HG02870 (cell line): Measurements from ENCODE around the gene CORIN.
A peak's percentile ranks its signal among the peaks of the same experiment; 100 is the strongest.

Source experiments
- ATAC-seq: cut with Tn5 transposase; IDR thresholded peaks from one replicate; pipeline ENCODE4 v1.9.1; 2021; ENCODE audit warnings: mild to moderate bottlenecking, moderate library complexity; ENCODE audit not compliant: unreplicated experiment

The CORIN gene

DNA sequence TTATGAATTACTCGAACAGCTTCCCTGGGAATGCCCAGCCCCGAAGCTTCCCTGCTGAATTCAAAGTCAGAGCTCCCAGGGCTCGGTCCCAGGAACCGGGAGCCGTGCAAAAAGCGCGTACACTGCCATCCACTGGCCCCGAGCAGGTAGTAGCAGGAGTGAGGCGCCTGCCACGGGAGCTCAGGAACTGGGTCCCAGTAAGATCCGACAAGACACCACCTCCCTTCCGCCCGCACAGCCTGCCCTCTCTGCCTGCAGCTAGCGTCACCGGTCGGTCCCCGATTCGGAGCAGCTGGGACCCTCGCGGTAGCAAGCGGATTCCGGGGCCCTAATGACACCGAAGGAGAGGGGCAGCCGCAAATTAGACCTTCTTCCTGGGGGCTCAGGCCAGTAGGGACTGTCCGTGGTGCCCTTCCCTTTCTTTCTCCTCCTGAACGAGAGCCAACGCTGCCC, 1.2 kb downstream of the CORIN start:
- ATAC-seq = peak; percentile 58

DNA sequence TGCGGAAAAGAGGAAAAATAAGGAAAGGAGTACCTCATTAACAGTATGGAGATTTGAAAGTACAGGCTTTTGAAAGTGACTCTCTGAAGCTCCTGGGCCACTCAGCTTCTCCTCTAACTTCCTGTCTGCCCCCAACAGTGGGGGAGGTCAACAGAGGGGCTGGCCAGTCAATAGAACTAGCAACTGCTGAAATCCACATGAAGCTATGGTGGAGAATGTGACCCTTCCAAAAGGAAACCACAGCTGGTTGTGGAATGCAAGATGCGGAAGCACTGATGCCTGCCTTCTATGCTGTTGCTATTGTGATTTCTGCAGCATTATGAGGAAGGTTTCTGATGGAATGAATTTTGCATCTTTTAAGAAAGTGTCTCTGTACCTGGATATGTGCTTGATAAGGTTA, 2.4 kb downstream of the CORIN start:
- no peak for ATAC-seq

DNA sequence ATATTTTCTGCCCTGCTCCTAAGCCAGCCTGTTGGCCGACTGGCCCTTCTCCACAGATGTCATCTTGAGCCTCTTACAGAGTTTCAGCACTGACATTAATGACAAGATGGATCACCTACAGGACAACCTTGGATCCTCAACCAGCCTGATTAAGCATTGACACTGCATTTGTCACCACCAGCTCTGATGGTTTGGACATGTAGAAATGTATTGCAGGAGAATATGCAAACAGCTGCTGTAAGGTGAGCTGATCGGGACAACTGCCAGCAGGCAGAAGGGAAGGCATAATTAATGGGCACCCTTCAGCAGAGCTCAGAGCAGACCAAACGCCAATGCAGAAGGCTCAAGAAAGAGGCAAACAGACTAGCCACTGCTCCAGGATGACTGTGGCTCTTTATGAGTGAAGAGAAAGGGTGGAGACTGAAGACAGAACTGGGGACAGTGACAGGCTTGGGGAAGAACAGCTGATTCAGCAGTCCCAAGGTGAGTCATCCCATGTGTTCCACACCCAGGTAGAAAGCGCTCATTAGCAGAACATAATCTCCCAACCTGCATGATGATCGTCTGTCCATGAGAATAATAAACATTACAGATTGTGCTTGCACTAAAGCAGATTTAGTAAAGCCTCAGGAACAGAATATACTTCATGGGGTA, 6.7 kb downstream of the CORIN start:
- no peak for ATAC-seq

- ATAC-seq = no peak
Measured at GRCh38 chr4:47830265-47831025, 7.4 kb downstream of the CORIN start.

GRCh38 chr4:47829438-47829837, 8.4 kb downstream of the CORIN start:
- ATAC-seq = no peak

GRCh38 chr4:47827343-47828047, 10.4 kb downstream of the CORIN start:
- no peak for ATAC-seq

- ATAC-seq = no peak
Measured at GRCh38 chr4:47824840-47825239, 13.0 kb downstream of the CORIN start.

DNA sequence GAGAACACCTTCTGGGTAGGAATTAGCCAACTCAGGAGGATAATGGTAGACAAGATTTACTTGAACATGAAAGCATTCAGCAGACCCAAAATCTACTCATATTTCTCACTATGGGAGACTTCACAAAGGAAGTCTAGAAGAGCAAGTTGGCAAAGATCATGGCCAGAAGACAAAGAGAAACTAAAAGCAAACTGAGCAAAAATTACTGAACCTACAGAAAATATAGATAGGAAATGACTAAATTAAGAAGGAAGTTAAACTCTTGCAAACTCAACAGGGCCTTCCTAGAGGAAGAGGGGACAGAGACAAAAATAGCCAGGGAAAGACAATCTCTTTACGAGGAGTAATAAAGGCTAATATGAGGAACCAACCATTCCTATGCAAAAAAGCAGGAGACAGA, 18.7 kb downstream of the CORIN start:
- no peak for ATAC-seq

DNA sequence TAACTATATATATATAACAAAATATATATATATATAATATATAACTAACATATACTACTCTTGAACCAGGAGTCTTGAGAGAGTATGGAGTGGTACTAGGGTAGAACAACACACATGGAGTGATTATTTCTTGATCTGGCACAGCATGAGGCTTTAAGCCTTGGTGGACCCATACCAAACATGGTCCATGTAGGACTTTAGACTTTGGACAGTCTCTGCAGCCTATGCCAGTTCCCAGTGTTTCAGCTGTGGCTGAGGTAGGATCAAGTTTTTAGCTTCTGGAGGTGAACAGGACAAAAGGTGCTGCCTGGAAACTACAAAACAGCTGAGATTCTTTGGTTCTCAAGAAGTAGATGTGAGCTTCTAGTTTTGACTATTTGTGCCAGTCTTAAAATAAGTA, 20.6 kb downstream of the CORIN start:
- ATAC-seq = no peak

- ATAC-seq = no peak
Measured at GRCh38 chr4:47816748-47817147, 21.1 kb downstream of the CORIN start.

- ATAC-seq = no peak
Measured at GRCh38 chr4:47814618-47815295, 23.1 kb downstream of the CORIN start.

DNA sequence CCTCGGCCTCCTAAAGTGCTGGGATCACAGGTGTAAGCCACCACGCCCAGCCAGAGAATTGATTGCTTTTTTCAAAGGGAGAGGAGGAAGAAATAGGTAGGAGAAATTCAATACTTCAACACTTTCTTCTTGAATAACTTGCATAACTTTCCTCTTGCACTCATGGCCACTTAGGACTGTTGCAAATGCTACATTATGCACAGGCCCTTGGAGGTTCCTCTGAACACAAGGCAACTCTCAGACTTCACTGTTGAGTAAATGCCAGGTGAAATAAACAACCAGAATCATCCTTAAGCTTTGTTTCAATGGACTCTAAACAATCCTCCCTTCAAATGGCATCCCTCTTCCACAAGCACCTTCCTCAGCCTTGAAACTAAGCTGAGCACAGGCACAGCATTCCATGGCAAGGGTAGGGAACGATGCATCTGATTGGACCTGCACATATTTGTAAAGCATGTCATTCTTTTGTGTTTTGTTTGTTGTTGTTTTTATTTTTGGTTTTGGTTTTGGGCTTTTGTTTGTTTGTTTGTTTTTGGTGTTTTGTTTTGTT, 28.1 kb downstream of the CORIN start:
- ATAC-seq = no peak

DNA sequence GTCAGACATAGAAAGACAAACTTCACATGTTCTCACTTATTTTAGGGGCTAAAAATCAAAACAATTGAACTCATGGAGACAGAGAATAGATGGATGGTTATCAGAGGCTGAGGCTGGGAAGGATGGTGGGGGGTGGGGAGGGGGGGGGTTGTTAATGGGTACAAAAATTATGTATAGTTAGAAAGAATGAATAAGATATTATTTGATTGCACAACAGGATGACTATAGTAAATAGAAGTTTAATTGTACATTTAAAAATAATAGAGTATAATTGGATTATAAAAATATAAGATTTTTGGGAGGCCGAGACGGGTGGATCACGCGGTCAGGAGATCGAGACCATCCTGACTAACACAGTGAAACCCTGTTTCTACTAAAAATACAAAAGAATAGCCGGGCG, 33.3 kb downstream of the CORIN start:
- no peak for ATAC-seq

DNA sequence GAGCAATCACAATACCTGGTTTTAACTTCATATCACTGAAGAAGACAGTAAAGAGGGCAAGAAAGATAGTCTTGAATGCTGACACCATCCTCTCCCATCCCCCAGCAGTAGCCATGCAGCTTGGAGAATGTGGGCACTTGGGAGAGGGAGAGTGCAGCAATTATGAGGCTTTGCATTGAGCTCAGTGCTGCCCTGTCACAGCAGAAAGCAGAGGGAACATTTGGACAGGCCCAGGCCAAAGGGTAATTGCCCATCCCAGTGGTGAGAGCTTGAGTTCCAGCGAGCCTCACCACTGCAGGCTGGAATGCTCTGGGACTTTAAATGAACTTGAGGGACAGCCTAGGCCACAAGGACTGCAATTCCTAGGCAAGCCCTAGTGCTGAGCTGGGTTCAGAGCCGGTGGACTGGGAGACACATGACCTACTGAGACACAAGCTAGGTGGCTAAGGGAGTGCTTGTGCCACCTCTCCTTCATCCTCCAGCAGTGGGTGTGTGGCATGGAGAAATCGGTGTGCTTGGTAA, 36.3 kb downstream of the CORIN start:
- no peak for ATAC-seq

- no peak for ATAC-seq
Measured at GRCh38 chr4:47798165-47798564, 39.7 kb downstream of the CORIN start.

GRCh38 chr4:47791965-47792364, 45.9 kb downstream of the CORIN start:
- no peak for ATAC-seq

DNA sequence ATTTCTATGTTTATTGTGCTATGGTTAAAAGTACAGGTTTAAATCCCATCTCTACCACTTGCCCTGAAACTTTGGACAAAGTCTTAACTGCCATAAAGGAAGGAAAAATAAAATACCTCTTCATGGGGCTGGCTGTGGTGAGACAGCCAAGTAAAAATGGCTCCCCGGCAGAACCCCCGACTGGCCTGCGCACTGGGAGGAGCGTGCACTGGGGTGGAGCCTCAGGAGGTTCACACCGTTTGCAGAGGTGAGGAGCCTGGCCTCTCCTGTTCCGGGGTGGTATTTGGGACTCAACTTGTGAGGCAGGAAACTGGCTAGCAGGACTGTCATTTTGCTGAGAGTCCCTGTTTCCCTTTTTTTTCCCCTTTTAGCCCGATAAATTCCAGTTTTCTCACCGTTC, 47.8 kb downstream of the CORIN start:
- no peak for ATAC-seq

DNA sequence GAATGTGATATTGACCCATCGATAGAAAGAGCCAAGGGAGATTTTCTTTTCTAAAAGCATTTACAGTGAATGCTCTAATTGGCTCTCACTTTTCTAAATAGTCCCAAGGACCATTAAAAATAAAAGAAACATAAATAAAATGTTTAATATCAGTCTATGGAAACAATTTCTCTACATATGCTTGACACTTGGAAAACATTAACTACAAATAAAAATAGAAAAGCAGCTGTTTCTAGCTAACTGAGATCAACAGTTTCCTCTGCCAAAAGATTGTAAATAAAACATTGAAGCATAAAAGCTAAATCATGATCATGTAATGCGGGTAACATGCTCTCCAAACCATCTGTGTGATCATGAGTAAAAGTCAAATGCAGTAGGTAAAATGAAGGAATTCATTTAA, 49.7 kb downstream of the CORIN start:
- no peak for ATAC-seq

- ATAC-seq = peak; percentile 95
Measured at GRCh38 chr4:47786958-47787370, 50.9 kb downstream of the CORIN start.

- no peak for ATAC-seq
Measured at GRCh38 chr4:47785153-47785552, 52.7 kb downstream of the CORIN start.

GRCh38 chr4:47784222-47784621, 53.6 kb downstream of the CORIN start:
- ATAC-seq = no peak
